WTC11 (cell line): Measurements from ENCODE around the gene CELF4.

ENCODE experiments used
- CBFB ChIP-seq: sonication (generic); formaldehyde crosslinking; IDR thresholded peaks from 2 replicates; pipeline ENCODE4 v1.8.1; 2022; ENCODE audit warnings: mild to moderate bottlenecking, low read depth, missing genetic modification reagents
- FOXJ3 ChIP-seq: sonication (generic); formaldehyde crosslinking; IDR thresholded peaks from 2 replicates; pipeline ENCODE4 v1.9.0; 2021; ENCODE audit warnings: missing genetic modification reagents, mild to moderate bottlenecking, borderline replicate concordance
- GABPB1 ChIP-seq: sonication (generic); formaldehyde crosslinking; IDR thresholded peaks from 2 replicates; pipeline ENCODE4 v1.8.1; 2023; ENCODE audit warnings: mild to moderate bottlenecking, missing genetic modification reagents
- JUN ChIP-seq: sonication (generic); formaldehyde crosslinking; IDR thresholded peaks from 2 replicates; pipeline ENCODE4 v1.8.0; 2023; ENCODE audit warnings: mild to moderate bottlenecking, missing genetic modification reagents
- RELA ChIP-seq: sonication (generic); formaldehyde crosslinking; IDR thresholded peaks from 2 replicates; pipeline ENCODE4 v1.8.1; 2022; ENCODE audit warnings: missing genetic modification reagents, mild to moderate bottlenecking, borderline replicate concordance
- TEAD4 ChIP-seq: sonication (generic); formaldehyde crosslinking; IDR thresholded peaks from 2 replicates; pipeline ENCODE4 v1.8.0; 2022; ENCODE audit warnings: mild to moderate bottlenecking, missing genetic modification reagents
- ZNF263 ChIP-seq: sonication (generic); formaldehyde crosslinking; IDR thresholded peaks from 2 replicates; pipeline ENCODE4 v1.8.1; 2022; ENCODE audit warnings: low read depth, mild to moderate bottlenecking, moderate library complexity, missing genetic modification reagents
- ZNF396 ChIP-seq: fragments of 250-450 bp; sonication (Bioruptor Pico); IDR thresholded peaks from 2 replicates; pipeline ENCODE4 v1.8.0; 2021; ENCODE audit warnings: mild to moderate bottlenecking, moderate library complexity, borderline replicate concordance
- TF ChIP-seq, protein P1 (sequence below): sonication (generic); formaldehyde crosslinking; IDR thresholded peaks from 2 replicates; pipeline ENCODE4 v1.8.1; 2023; ENCODE audit warnings: mild to moderate bottlenecking, missing genetic modification reagents
- TF ChIP-seq, protein P2 (sequence below): fragments of 250-450 bp; sonication (Bioruptor Pico); IDR thresholded peaks from 2 replicates; pipeline ENCODE4 v1.8.0; 2021; ENCODE audit warnings: mild to moderate bottlenecking
- TF ChIP-seq, protein P3 (sequence below): fragments of 200-600 bp; IDR thresholded peaks from 2 replicates; pipeline ENCODE4 v1.8.0; 2022; ENCODE audit warnings: antibody characterized with exemption
- TF ChIP-seq, protein P4 (sequence below): sonication (generic); formaldehyde crosslinking; IDR thresholded peaks from 2 replicates; pipeline ENCODE4 v1.8.0; 2022; ENCODE audit warnings: mild to moderate bottlenecking, missing genetic modification reagents

DNA sequence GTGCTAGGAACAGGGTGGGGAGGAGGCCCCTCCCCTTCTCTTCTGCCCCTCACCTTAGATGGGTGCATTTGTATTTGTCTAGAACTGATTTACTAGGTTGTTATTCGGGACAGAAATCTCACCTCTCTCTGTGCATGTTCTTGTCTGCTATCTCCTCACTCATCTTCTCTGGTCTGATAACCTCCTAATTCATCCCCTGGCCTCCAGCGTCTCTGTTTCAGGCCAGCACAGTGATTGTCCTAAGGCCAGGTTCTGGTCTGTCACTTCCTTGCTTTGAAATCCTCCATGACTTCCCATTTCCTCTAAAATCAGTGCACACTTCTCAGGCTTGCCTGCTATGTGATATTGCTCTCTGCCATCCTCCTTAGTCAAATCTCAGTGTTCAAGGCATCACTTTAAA is 58.4 kb downstream of the CELF4 start:
- TF ChIP-seq, protein P1, sequence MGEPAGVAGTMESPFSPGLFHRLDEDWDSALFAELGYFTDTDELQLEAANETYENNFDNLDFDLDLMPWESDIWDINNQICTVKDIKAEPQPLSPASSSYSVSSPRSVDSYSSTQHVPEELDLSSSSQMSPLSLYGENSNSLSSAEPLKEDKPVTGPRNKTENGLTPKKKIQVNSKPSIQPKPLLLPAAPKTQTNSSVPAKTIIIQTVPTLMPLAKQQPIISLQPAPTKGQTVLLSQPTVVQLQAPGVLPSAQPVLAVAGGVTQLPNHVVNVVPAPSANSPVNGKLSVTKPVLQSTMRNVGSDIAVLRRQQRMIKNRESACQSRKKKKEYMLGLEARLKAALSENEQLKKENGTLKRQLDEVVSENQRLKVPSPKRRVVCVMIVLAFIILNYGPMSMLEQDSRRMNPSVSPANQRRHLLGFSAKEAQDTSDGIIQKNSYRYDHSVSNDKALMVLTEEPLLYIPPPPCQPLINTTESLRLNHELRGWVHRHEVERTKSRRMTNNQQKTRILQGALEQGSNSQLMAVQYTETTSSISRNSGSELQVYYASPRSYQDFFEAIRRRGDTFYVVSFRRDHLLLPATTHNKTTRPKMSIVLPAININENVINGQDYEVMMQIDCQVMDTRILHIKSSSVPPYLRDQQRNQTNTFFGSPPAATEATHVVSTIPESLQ: no peak
- TF ChIP-seq, protein P2, sequence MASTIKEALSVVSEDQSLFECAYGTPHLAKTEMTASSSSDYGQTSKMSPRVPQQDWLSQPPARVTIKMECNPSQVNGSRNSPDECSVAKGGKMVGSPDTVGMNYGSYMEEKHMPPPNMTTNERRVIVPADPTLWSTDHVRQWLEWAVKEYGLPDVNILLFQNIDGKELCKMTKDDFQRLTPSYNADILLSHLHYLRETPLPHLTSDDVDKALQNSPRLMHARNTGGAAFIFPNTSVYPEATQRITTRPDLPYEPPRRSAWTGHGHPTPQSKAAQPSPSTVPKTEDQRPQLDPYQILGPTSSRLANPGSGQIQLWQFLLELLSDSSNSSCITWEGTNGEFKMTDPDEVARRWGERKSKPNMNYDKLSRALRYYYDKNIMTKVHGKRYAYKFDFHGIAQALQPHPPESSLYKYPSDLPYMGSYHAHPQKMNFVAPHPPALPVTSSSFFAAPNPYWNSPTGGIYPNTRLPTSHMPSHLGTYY: no peak
- TF ChIP-seq, protein P3, sequence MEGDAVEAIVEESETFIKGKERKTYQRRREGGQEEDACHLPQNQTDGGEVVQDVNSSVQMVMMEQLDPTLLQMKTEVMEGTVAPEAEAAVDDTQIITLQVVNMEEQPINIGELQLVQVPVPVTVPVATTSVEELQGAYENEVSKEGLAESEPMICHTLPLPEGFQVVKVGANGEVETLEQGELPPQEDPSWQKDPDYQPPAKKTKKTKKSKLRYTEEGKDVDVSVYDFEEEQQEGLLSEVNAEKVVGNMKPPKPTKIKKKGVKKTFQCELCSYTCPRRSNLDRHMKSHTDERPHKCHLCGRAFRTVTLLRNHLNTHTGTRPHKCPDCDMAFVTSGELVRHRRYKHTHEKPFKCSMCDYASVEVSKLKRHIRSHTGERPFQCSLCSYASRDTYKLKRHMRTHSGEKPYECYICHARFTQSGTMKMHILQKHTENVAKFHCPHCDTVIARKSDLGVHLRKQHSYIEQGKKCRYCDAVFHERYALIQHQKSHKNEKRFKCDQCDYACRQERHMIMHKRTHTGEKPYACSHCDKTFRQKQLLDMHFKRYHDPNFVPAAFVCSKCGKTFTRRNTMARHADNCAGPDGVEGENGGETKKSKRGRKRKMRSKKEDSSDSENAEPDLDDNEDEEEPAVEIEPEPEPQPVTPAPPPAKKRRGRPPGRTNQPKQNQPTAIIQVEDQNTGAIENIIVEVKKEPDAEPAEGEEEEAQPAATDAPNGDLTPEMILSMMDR: no peak
- TF ChIP-seq CBFB (CRISPR knock-in tag) (no peak), GABPB1 (CRISPR knock-in tag) (no peak), ZNF263 (CRISPR knock-in tag) (no peak), ZNF396 (CRISPR knock-in tag) (no peak), FOXJ3 (no peak), JUN (CRISPR knock-in tag) (no peak), TEAD4 (CRISPR knock-in tag) (no peak), RELA (CRISPR knock-in tag) (no peak)
- TF ChIP-seq, protein P4, sequence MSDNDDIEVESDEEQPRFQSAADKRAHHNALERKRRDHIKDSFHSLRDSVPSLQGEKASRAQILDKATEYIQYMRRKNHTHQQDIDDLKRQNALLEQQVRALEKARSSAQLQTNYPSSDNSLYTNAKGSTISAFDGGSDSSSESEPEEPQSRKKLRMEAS: no peak
